ENCODE results near the gene ARHGAP32. TPM values are rescaled to one million over a fixed set of nuclear protein-coding genes. Genes with fewer than 3 reads are reported as not detected.
"Not testable (repeated sequence)": the region's sequence is repeated elsewhere in the genome, so short reads cannot be mapped to it uniquely, and the experiment has no call there.

The ARHGAP32 gene
- total RNA-seq, 2 experiments from 2014 or later = 2.0 to 2.5 TPM

DNA sequence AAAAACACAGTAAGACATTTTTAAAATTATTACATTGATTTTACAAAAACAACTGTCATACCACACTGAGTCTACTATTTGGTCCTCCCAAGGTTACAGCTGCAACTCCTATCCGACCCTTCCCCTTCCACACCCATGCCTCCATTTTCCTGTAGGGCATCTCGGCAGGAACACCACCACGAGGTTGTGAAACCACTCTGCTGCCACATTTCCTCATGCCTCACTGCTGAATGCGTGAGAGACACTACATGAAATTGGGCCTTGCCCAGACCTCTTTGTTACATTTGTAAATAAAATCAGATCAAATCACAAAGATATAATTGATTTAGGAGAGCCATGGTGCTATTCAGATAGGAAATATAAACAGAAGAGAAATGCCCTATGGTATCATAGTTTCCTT is 2.0 kb downstream of the ARHGAP32 start:
- DNase-seq = no peak
- no peaks in the 10 kb centered on the region for H3K4me1 Mint-ChIP-seq (ENCODE audit: low read depth)
- H3K9me3 Mint-ChIP-seq (ENCODE audit: insufficient read depth) = no peaks in the 10 kb centered on the region
- ChIA-PET POLR2A (no interaction called here), CTCF (no interaction called here)
- no peak overlapping the region for H3K4me3 Mint-ChIP-seq
- ATAC-seq = no peak
- H3K27me3 Mint-ChIP-seq (ENCODE audit: low read depth) = no peaks in the 10 kb centered on the region
- no peak overlapping the region for H3K27ac Mint-ChIP-seq
- H3K36me3 Mint-ChIP-seq (ENCODE audit: low read depth) = no peaks in the 10 kb centered on the region

- ATAC-seq (no peak), DNase-seq (no peak)
- H3K36me3 Mint-ChIP-seq (ENCODE audit: low read depth) = no peaks in the 10 kb centered on the region
- H3K4me1 Mint-ChIP-seq (ENCODE audit: low read depth) = no peaks in the 10 kb centered on the region
- no peak overlapping the region for H3K4me3 Mint-ChIP-seq
- CTCF ChIA-PET = no interaction called here
- no peaks in the 10 kb centered on the region for H3K9me3 Mint-ChIP-seq (ENCODE audit: insufficient read depth)
- H3K27me3 Mint-ChIP-seq (ENCODE audit: low read depth) = no peaks in the 10 kb centered on the region
- POLR2A ChIA-PET = no interaction called here
- H3K27ac Mint-ChIP-seq = no peak overlapping the region
Measured at GRCh38 chr11:129189646-129190045, 2.5 kb downstream of the ARHGAP32 start.

DNA sequence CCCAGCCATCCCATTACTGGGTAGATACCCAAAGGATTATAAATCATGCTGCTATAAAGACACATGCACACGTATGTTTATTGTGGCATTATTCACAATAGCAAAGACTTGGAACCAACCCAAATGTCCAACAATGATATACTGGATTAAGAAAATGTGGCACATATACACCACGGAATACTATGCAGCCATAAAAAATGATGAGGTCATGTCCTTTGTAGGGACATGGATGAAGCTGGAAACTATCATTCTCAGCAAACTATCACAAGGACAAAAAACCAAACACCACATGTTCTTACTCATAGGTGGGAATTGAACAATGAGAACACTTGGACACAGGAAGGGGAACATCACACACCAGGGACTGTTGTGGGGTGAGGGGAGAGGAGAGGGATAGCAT is 7.0 kb downstream of the ARHGAP32 start:
- CTCF ChIA-PET; ATAC-seq; POLR2A ChIA-PET; H3K36me3 Mint-ChIP-seq (ENCODE audit: low read depth); DNase-seq; H3K9me3 Mint-ChIP-seq (ENCODE audit: insufficient read depth); H3K27me3 Mint-ChIP-seq (ENCODE audit: low read depth); H3K27ac Mint-ChIP-seq; H3K4me3 Mint-ChIP-seq; H3K4me1 Mint-ChIP-seq (ENCODE audit: low read depth): not testable (repeated sequence)

GRCh38 chr11:129184581-129184980 is 7.5 kb downstream of the ARHGAP32 start:
- CTCF ChIA-PET = no interaction called here
- H3K27ac Mint-ChIP-seq = no peak overlapping the region
- no peaks in the 10 kb centered on the region for H3K27me3 Mint-ChIP-seq (ENCODE audit: low read depth)
- H3K9me3 Mint-ChIP-seq (ENCODE audit: insufficient read depth) = no peaks in the 10 kb centered on the region
- DNase-seq (no peak), ATAC-seq (no peak)
- no peaks in the 10 kb centered on the region for H3K36me3 Mint-ChIP-seq (ENCODE audit: low read depth)
- H3K4me3 Mint-ChIP-seq = no peak overlapping the region
- no peaks in the 10 kb centered on the region for H3K4me1 Mint-ChIP-seq (ENCODE audit: low read depth)
- POLR2A ChIA-PET = no interaction called here

- Mint-ChIP-seq H3K36me3 (ENCODE audit: low read depth) (peaks cover 2% of the 10 kb centered on the region), H3K27ac (no peak overlapping the region), H3K4me1 (ENCODE audit: low read depth) (no peaks in the 10 kb centered on the region), H3K27me3 (ENCODE audit: low read depth) (no peaks in the 10 kb centered on the region), H3K9me3 (ENCODE audit: insufficient read depth) (peaks cover 17% of the 10 kb centered on the region), H3K4me3 (no peak overlapping the region)
- POLR2A ChIA-PET = no interaction called here
- no peak for DNase-seq
- CTCF ChIA-PET = no interaction called here
- no peak for ATAC-seq
Measured at GRCh38 chr11:129167315-129167714, 24.8 kb downstream of the ARHGAP32 start.

- DNase-seq (no peak), ATAC-seq (no peak)
- Mint-ChIP-seq H3K36me3 (ENCODE audit: low read depth) (no peaks in the 10 kb centered on the region), H3K4me3 (no peak overlapping the region), H3K27me3 (ENCODE audit: low read depth) (no peaks in the 10 kb centered on the region), H3K4me1 (ENCODE audit: low read depth) (no peaks in the 10 kb centered on the region), H3K9me3 (ENCODE audit: insufficient read depth) (peaks cover 11% of the 10 kb centered on the region), H3K27ac (no peak overlapping the region)
- ChIA-PET POLR2A (no interaction called here), CTCF (no interaction called here)
Measured at GRCh38 chr11:129163714-129164164, 28.4 kb downstream of the ARHGAP32 start.

DNA sequence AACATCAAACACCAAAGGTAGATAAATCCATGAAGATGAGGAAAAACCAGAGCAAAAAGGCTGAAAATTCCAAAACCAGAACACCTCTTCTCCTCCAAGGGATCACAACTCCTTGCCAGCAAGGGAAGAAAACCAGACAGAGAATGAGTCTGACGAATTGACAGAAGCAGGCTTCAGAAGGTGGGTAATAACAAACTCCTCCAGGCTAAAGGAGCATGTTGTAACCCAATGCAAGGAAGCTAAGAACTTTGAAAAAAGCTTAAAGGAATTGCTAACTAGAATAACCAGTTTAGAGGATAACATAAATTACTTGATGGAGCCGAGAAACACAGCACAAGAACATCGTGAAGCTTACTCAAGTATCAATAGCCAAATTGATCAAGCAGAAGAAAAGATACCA is 35.0 kb downstream of the ARHGAP32 start:
- H3K4me1 Mint-ChIP-seq (ENCODE audit: low read depth); H3K27me3 Mint-ChIP-seq (ENCODE audit: low read depth); ATAC-seq; POLR2A ChIA-PET; H3K27ac Mint-ChIP-seq; H3K4me3 Mint-ChIP-seq; CTCF ChIA-PET; DNase-seq; H3K9me3 Mint-ChIP-seq (ENCODE audit: insufficient read depth); H3K36me3 Mint-ChIP-seq (ENCODE audit: low read depth): not testable (repeated sequence)

- Mint-ChIP-seq H3K9me3 (ENCODE audit: insufficient read depth) (peaks cover 3% of the 10 kb centered on the region), H3K4me1 (ENCODE audit: low read depth) (no peaks in the 10 kb centered on the region), H3K4me3 (no peak overlapping the region), H3K36me3 (ENCODE audit: low read depth) (no peaks in the 10 kb centered on the region), H3K27me3 (ENCODE audit: low read depth) (no peaks in the 10 kb centered on the region), H3K27ac (no peak overlapping the region)
- ChIA-PET POLR2A (no interaction called here), CTCF (no interaction called here)
- no peak for ATAC-seq
- no peak for DNase-seq
Measured at GRCh38 chr11:129155745-129156144, 36.4 kb downstream of the ARHGAP32 start.

GRCh38 chr11:129148487-129148886 is 43.6 kb downstream of the ARHGAP32 start:
- Mint-ChIP-seq H3K4me1 (ENCODE audit: low read depth) (no peaks in the 10 kb centered on the region), H3K27me3 (ENCODE audit: low read depth) (no peaks in the 10 kb centered on the region), H3K36me3 (ENCODE audit: low read depth) (no peaks in the 10 kb centered on the region), H3K9me3 (ENCODE audit: insufficient read depth) (peaks cover 15% of the 10 kb centered on the region), H3K4me3 (no peak overlapping the region), H3K27ac (no peak overlapping the region)
- DNase-seq (no peak), ATAC-seq (no peak)
- ChIA-PET CTCF (no interaction called here), POLR2A (no interaction called here)

DNA sequence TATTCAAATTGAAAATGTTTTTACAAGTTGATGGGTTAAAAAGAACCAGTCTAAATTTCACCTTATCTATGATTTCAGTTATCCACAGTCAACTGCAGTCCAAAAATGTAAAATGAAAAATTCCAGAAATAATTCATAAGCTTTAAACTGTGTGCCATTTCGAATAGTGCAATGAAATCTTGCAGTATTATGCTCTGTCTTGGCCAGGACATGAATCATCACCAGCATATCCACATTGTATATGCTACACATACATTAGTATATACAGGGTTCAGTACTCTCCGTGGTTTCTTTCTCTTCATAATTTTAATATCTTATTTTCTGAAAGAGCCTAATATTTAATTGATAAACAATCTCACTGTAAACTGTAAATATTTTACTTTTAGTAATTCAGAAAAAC is 45.9 kb downstream of the ARHGAP32 start:
- Mint-ChIP-seq H3K27me3 (ENCODE audit: low read depth) (no peaks in the 10 kb centered on the region), H3K36me3 (ENCODE audit: low read depth) (no peaks in the 10 kb centered on the region), H3K4me3 (no peak overlapping the region), H3K4me1 (ENCODE audit: low read depth) (no peaks in the 10 kb centered on the region), H3K27ac (no peak overlapping the region), H3K9me3 (ENCODE audit: insufficient read depth) (peaks cover 15% of the 10 kb centered on the region)
- ChIA-PET POLR2A (no interaction called here), CTCF (no interaction called here)
- DNase-seq (no peak), ATAC-seq (no peak)

DNA sequence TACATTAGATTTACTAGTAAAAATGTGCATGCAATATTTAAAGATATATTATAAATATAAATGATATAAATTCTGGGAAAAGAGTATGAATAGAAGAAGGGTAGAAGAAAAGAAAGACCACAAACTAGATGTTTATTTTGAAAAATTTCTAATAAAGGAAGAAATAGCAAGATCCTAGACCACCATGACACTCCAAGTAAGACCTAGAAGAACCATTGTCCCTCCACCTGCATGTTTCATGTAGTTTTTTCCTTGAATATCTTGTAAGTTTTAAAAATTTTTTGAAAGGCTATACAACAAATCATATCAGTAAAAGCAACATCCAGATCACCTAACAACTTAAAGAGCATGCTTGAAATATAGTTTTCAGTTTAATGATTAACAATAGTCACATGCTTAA is 46.8 kb downstream of the ARHGAP32 start:
- no peaks in the 10 kb centered on the region for H3K27me3 Mint-ChIP-seq (ENCODE audit: low read depth)
- ATAC-seq (no peak), DNase-seq (no peak)
- ChIA-PET CTCF (no interaction called here), POLR2A (no interaction called here)
- H3K9me3 Mint-ChIP-seq (ENCODE audit: insufficient read depth) = peaks cover 7% of the 10 kb centered on the region
- H3K36me3 Mint-ChIP-seq (ENCODE audit: low read depth) = no peaks in the 10 kb centered on the region
- H3K4me3 Mint-ChIP-seq = no peak overlapping the region
- no peak overlapping the region for H3K27ac Mint-ChIP-seq
- no peaks in the 10 kb centered on the region for H3K4me1 Mint-ChIP-seq (ENCODE audit: low read depth)

DNA sequence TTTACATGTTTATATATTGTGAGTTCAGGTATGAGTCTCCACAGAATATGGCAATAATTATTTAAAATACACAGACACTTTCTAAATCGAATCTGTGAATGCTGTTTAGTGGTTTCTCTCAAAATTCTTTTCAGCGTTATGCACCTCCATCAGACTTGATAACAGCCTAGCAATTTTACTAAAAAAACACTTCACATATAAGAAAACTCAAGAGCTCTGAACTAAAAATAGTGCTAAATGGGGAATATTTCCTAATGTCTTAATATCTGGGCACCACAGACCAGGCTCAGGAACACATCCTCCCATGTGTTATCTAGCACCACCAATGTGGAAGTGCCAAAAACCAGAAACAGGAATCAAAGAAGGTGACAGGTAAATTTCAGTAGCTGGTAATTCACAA is 47.9 kb downstream of the ARHGAP32 start:
- no peaks in the 10 kb centered on the region for H3K4me1 Mint-ChIP-seq (ENCODE audit: low read depth)
- H3K27me3 Mint-ChIP-seq (ENCODE audit: low read depth) = no peaks in the 10 kb centered on the region
- no peaks in the 10 kb centered on the region for H3K36me3 Mint-ChIP-seq (ENCODE audit: low read depth)
- DNase-seq (no peak), ATAC-seq (no peak)
- no peaks in the 10 kb centered on the region for H3K9me3 Mint-ChIP-seq (ENCODE audit: insufficient read depth)
- POLR2A ChIA-PET = no interaction called here
- CTCF ChIA-PET = interaction anchor here (0.6 kb wide), 1 partner anchor 706 kb away, joined by 3 read pairs; no protein-coding TSS in a partner anchor
- H3K27ac Mint-ChIP-seq = no peak overlapping the region
- no peak overlapping the region for H3K4me3 Mint-ChIP-seq

GRCh38 chr11:129143335-129143734 is 48.8 kb downstream of the ARHGAP32 start:
- DNase-seq (no peak), ATAC-seq (no peak)
- Mint-ChIP-seq H3K4me3 (no peak overlapping the region), H3K9me3 (ENCODE audit: insufficient read depth) (no peaks in the 10 kb centered on the region), H3K27me3 (ENCODE audit: low read depth) (no peaks in the 10 kb centered on the region), H3K4me1 (ENCODE audit: low read depth) (no peaks in the 10 kb centered on the region), H3K36me3 (ENCODE audit: low read depth) (no peaks in the 10 kb centered on the region), H3K27ac (no peak overlapping the region)
- POLR2A ChIA-PET = no interaction called here
- CTCF ChIA-PET = no interaction called here
